AG04449 (cell line): ENCODE measurements around the gene PEAK1.

Experiments used
- CTCF ChIA-PET: fragments of 350-600 bp; formaldehyde crosslinking; extraction: SDS; loops from one replicate; lab custom pipeline; 2021; ENCODE audit warnings: antibody characterized with exemption; lab: Yijun Ruan, JAX
- POLR2A ChIA-PET: fragments of 400-600, 350-600 bp; formaldehyde crosslinking; extraction: SDS; loops from one replicate; lab custom pipeline; 2020; ENCODE audit warnings: antibody characterized with exemption, inconsistent platforms; lab: Yijun Ruan, JAX
- DNase-seq: peaks from one replicate; pipeline ENCODE4 v3.0.0-alpha.2; 2010; ENCODE audit warnings: low read depth, low spot score
- H3K4me3 ChIP-seq: 2 replicates; pipeline ENCODE4 v1.5.1; 2011; ENCODE audit warnings: low read depth, mild to moderate bottlenecking, control low read depth, low read length
- TF ChIP-seq, protein P1 (sequence below): IDR thresholded peaks from one replicate; pipeline ENCODE4 v1.5.1; 2011; ENCODE audit warnings: mild to moderate bottlenecking, moderate library complexity, low read length, control low read depth, inconsistent platforms; ENCODE audit not compliant: insufficient read depth; ENCODE audit errors: missing control alignments

Gene PEAK1

DNA sequence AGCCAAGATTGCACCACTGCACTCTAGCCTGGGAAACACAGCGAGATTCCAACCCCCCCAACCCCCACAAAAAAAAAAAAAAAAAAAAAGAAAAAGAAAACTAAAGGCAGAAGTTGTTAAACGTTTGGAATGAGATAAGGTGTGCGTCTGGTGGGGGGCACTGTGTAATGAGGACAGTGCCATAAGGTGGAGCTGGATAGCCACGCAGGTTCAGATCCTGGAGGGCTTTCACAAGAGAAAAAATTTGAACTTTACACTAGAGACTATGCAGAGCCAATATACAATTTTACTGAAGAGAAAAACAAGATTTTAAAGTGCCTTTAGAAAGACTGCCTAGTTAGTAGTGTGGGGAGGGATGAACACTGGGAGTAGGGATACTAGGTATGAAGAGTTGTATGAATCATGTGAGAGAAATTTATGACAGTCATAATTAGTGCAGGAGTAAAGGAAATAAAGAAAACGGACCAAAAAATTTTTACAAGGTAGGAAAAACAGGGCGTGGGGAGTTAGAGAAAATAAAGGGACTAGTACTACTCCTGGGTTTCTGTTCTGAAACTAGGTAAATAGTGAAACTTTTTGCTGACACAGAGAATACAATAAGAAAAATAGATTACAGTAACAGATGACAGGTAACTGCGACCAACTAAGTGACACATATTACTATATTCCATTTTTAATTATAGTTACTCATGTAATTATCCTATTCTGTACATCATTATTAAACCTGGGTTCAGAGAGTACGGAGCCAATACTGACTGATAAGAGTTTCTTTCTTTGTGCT, 108.1 kb downstream of the PEAK1 start:
- TF ChIP-seq, protein P1, sequence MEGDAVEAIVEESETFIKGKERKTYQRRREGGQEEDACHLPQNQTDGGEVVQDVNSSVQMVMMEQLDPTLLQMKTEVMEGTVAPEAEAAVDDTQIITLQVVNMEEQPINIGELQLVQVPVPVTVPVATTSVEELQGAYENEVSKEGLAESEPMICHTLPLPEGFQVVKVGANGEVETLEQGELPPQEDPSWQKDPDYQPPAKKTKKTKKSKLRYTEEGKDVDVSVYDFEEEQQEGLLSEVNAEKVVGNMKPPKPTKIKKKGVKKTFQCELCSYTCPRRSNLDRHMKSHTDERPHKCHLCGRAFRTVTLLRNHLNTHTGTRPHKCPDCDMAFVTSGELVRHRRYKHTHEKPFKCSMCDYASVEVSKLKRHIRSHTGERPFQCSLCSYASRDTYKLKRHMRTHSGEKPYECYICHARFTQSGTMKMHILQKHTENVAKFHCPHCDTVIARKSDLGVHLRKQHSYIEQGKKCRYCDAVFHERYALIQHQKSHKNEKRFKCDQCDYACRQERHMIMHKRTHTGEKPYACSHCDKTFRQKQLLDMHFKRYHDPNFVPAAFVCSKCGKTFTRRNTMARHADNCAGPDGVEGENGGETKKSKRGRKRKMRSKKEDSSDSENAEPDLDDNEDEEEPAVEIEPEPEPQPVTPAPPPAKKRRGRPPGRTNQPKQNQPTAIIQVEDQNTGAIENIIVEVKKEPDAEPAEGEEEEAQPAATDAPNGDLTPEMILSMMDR, result no peak
- DNase-seq, result no peak
- ChIA-PET CTCF (no interaction called here), POLR2A (no interaction called here)
- no peak overlapping the region for H3K4me3 ChIP-seq

DNA sequence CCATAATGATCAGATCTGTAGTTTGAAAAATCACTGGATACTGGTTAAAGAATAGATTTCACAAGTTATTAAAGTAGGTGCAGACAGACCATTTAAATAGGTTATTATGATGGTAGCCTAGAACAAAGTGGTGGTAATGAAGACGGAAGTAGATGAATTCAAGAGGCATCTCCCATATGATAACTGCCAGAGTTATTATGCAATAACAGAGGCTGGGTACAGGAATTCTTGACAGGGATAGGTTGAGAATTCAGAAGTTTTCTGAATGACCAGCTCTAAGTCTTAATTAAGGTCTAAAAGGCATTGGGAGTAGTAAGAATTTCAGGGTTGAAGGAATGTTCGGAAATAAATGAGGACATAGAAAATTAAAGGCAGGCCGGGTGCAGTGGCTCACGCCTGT, 108.9 kb downstream of the PEAK1 start:
- TF ChIP-seq, protein P1, result no peak
- POLR2A ChIA-PET, result no interaction called here
- no peak overlapping the region for H3K4me3 ChIP-seq
- no peak for DNase-seq
- CTCF ChIA-PET, result no interaction called here

- POLR2A ChIA-PET, result no interaction called here
- CTCF ChIA-PET, result interaction anchor here (1.1 kb wide), 1 partner anchor 11 kb away, joined by 4 read pairs; no protein-coding TSS in a partner anchor
Observed at GRCh38 chr15:77309392-77309791, 110.5 kb downstream of the PEAK1 start.

DNA sequence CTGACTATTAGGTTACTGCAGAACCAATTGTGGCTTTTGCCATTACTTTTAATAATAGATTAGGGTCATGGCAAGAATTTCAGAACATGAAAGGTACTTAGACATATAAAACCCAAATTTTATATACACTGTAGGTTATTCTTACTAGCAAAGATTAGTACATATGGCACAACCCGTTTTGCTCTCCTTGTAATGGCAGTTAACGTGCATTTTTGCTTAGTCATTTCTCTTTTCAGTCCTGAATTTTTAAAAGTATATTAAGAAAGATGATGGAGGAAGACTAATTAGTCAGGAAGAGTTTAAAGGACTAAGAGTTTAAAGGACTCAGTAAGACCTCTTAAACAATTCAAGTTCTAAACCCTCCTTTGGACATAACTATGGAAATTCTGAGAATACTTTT, 114.0 kb downstream of the PEAK1 start:
- TF ChIP-seq, protein P1, result no peak
- POLR2A ChIA-PET, result no interaction called here
- no peak for DNase-seq
- CTCF ChIA-PET, result no interaction called here
- no peak overlapping the region for H3K4me3 ChIP-seq

More at GRCh38 chr15:77309392-77309791, 110.5 kb downstream of the PEAK1 start:
- no peak overlapping the region for H3K4me3 ChIP-seq
- TF ChIP-seq, protein P1, result no peak
- DNase-seq, result no peak

DNA sequence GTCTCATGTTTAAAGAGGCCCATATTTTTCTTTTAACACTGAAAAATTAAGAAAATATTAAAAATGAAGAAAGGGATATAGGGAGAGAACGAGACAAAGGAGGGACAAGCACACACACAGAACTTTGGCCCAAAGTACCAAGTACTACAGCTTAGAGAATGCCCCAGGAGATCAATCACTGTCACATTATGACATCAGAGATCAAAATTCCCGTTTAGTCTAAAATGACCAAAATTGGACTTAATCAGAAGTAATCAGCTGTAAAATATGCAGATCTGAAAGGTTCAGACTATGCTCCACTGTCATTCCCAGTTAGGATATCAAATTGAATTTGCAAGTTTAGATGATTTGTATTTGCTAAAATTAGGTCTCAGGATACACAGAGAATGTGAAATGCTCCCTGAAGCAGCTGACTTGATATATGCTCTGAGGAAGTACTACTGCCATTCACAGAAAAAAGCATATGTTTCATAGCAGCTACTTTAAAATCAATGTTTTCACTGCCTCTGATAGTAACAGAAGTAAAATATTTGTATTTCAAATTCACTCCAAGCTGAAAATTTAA, 123.0 kb downstream of the PEAK1 start:
- TF ChIP-seq, protein P1, result no peak
- DNase-seq, result no peak
- ChIA-PET POLR2A (no interaction called here), CTCF (interaction anchor here (1.1 to 3.9 kb wide), 2 partner anchors 11 to 247 kb away, joined by 3 to 13 read pairs; no protein-coding TSS in a partner anchor)
- no peak overlapping the region for H3K4me3 ChIP-seq

DNA sequence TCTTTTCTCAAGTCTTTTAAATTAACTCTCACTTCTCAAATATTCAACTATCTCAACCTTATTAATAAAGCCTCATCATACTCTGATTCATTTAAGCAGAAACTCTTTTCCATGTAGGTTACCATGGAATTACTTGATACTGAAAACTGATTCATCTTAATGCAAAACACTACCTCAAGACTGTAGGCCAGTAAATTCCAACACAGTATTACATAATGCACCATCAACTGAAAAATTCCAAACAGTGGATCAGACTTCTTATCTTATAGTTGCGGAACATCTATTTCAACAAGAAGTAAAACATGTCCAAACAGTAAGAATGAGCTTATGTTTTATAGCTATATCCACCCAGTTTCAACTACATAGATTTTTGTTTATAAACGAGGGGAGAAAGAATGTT, 124.5 kb downstream of the PEAK1 start:
- DNase-seq, result peak; percentile 24
- H3K4me3 ChIP-seq, result no peak overlapping the region
- ChIA-PET POLR2A (no interaction called here), CTCF (interaction anchor here (3.9 kb wide), 1 partner anchor 248 kb away, joined by 13 read pairs; no protein-coding TSS in a partner anchor)
- TF ChIP-seq, protein P1, result no peak
